ENCODE data around the gene CUBN.
"Not testable (repeated sequence)": the region's sequence is repeated elsewhere in the genome, so short reads cannot be mapped to it uniquely, and the experiment has no call there.

CUBN gene

GRCh38 chr10:17140386-17140761, 10.8 kb upstream of the CUBN start:
- DNase-seq, result no peak

- no peak for DNase-seq
Measured at GRCh38 chr10:17138460-17139042, 8.9 kb upstream of the CUBN start.

GRCh38 chr10:17134737-17135260, 5.2 kb upstream of the CUBN start:
- no peak for DNase-seq

GRCh38 chr10:17134282-17134681, 4.7 kb upstream of the CUBN start:
- no peak for DNase-seq

GRCh38 chr10:17128261-17128660, 1.4 kb downstream of the CUBN start:
- DNase-seq, result no peak

- DNase-seq, result no peak
Measured at GRCh38 chr10:17126327-17126726, 3.3 kb downstream of the CUBN start.

- no peak for DNase-seq
Measured at GRCh38 chr10:17125206-17125893, 4.3 kb downstream of the CUBN start.

GRCh38 chr10:17123961-17124360, 5.7 kb downstream of the CUBN start:
- no peak for DNase-seq

GRCh38 chr10:17122726-17123661, 6.6 kb downstream of the CUBN start:
- DNase-seq, result no peak

GRCh38 chr10:17122052-17122451, 7.6 kb downstream of the CUBN start:
- no peak for DNase-seq

- DNase-seq, result no peak
Measured at GRCh38 chr10:17120694-17121093, 8.9 kb downstream of the CUBN start.

- no peak for DNase-seq
Measured at GRCh38 chr10:17119845-17120244, 9.8 kb downstream of the CUBN start.

- DNase-seq, result no peak
Measured at GRCh38 chr10:17116193-17116592, 13.4 kb downstream of the CUBN start.

GRCh38 chr10:17115683-17116082, 13.9 kb downstream of the CUBN start:
- no peak for DNase-seq

- DNase-seq, result not testable (repeated sequence)
Measured at GRCh38 chr10:17114878-17115444, 14.7 kb downstream of the CUBN start.

GRCh38 chr10:17113889-17114540, 15.6 kb downstream of the CUBN start:
- no peak for DNase-seq

GRCh38 chr10:17113346-17113745, 16.3 kb downstream of the CUBN start:
- DNase-seq, result no peak

- DNase-seq, result no peak
Measured at GRCh38 chr10:17112566-17112965, 17.0 kb downstream of the CUBN start.

- DNase-seq, result no peak
Measured at GRCh38 chr10:17109475-17110207, 20.0 kb downstream of the CUBN start.

GRCh38 chr10:17109046-17109445, 20.6 kb downstream of the CUBN start:
- no peak for DNase-seq

GRCh38 chr10:17106991-17107390, 22.6 kb downstream of the CUBN start:
- no peak for DNase-seq

- DNase-seq, result no peak
Measured at GRCh38 chr10:17101910-17102266, 27.7 kb downstream of the CUBN start.
